Activated CD4-positive, alpha-beta T cell treated with anti-CD3 and anti-CD28 coated beads for 36 hours (primary cell): ENCODE data around the gene ITGA3. TPM values are rescaled to one million over a fixed set of nuclear protein-coding genes. Genes with fewer than 3 reads are reported as not detected.

Experiments used
- ATAC-seq: fragments of 200-7000 bp; cut with Tn5 transposase; one replicate; pipeline ENCODE4 v1.10.0; 2021; ENCODE audit warnings: mild to moderate bottlenecking, moderate library complexity
- CTCF ChIA-PET: fragments of 350-600 bp; sonication (Branson Sonifier 250); formaldehyde crosslinking; loops from one replicate; lab custom pipeline; 2021; ENCODE audit warnings: antibody characterized with exemption; lab: Charles Lee
- POLR2A ChIA-PET: fragments of 350-600 bp; sonication (Branson Sonifier 250); formaldehyde crosslinking; loops from one replicate; lab custom pipeline; 2021; ENCODE audit warnings: antibody characterized with exemption, inconsistent platforms; lab: Charles Lee
- DNase-seq: peaks from one replicate; pipeline ENCODE4 v3.0.0-alpha.2; 2020
- H3K27ac Mint-ChIP-seq: one replicate; pipeline ENCODE4 v1.8.0; 2021; ENCODE audit warnings: mixed read lengths
- H3K27me3 Mint-ChIP-seq: one replicate; pipeline ENCODE4 v1.8.0; 2021; ENCODE audit warnings: mixed read lengths
- H3K36me3 Mint-ChIP-seq: one replicate; pipeline ENCODE4 v1.8.0; 2021; ENCODE audit warnings: low read depth, mixed read lengths
- H3K4me1 Mint-ChIP-seq: one replicate; pipeline ENCODE4 v1.8.0; 2021; ENCODE audit warnings: mixed read lengths
- H3K4me3 Mint-ChIP-seq: one replicate; pipeline ENCODE4 v1.8.0; 2021; ENCODE audit warnings: mild to moderate bottlenecking, moderate library complexity, mixed read lengths
- H3K9me3 Mint-ChIP-seq: one replicate; pipeline ENCODE4 v1.8.0; 2021; ENCODE audit warnings: low read depth, mixed read lengths
- intact Hi-C, 2 experiments: fragments of 100-400 bp; cut with DNase I in 1 of 2; cut with micrococcal nuclease in 1 of 2; formaldehyde crosslinking; loops; one replicate each; pipeline versions ENCODE4 v1.14.2 to v1.15.1; 2022 to 2024; cut with DNase I, micrococcal nuclease
- total RNA-seq, 2 experiments: library from RNA; stranded (reverse); gene quantifications; one replicate each; pipeline ENCODE4 v1.2.3, GENCODE V29; 2021

Gene ITGA3
- total RNA-seq, 2 experiments from 2014 or later: 6.8 to 7.8 TPM

DNA sequence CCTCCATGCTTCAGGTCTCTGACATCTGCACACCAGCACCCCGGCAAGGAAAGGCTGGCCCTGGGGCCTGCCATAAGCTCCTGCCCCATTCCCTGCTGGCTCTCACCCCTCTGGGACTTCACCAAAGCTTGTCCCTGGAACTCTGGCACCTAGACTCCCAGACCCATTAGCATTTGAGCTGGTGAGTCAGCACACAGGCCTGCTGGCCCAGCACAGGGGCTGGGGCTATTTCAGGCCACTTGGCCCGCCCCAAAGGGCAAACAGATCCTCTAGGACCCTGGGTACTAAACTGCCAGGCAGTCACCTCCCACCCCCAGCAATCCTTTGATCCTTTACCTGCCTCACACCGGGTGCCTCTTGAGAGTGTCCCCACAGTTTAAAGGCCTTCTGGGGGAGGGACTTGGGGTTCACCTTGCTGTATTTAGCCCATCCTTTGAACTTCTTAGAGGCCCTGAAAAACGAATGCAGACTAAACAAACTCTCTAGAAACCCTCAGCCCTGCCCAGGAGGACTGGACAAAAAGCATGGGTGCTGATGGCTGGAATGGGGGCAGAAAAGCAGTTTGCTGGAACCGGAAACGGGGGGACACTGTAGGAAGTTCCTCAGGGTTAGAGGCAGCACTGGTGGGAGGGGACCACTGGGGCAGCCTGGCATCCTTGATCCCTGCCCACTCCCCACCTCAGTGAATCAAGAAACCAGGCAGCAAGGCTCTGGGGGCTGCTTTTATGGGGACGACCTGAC lies 77.3 kb downstream of the ITGA3 start:
- H3K4me1 Mint-ChIP-seq: peaks cover 28% of the 10 kb centered on the region
- no peak overlapping the region for H3K27ac Mint-ChIP-seq
- intact Hi-C loops: no loop called here
- ATAC-seq (no peak), DNase-seq (no peak)
- H3K36me3 Mint-ChIP-seq: peaks cover 27% of the 10 kb centered on the region
- peaks cover 13% of the 10 kb centered on the region for H3K27me3 Mint-ChIP-seq
- POLR2A ChIA-PET: interaction anchor here (0.7 kb wide), 1 partner anchor 39 kb away, joined by 4 read pairs; no protein-coding TSS in a partner anchor
- CTCF ChIA-PET: interaction anchor here (0.7 kb wide), 1 partner anchor 42 kb away, joined by 3 read pairs; no protein-coding TSS in a partner anchor
- H3K9me3 Mint-ChIP-seq: no peaks in the 10 kb centered on the region
- H3K4me3 Mint-ChIP-seq: no peak overlapping the region

DNA sequence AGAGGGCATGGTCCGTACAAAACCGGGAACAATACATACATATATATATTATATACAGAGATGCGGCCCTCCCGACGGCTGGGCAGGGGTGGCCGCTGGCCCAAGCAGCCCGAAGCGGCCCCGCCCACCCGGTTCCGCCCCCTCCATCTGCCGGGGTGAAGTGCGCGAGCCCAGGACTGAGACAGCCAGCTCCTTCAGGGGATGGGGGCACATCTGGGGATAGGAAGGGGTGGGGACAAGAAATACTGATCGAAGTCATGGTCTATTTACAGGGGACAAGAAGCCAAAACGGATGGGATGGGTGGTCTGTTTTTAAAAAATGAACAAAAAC lies 77.8 kb downstream of the ITGA3 start:
- intact Hi-C loops: no loop called here
- no peaks in the 10 kb centered on the region for H3K9me3 Mint-ChIP-seq
- peaks cover 25% of the 10 kb centered on the region for H3K4me1 Mint-ChIP-seq
- H3K36me3 Mint-ChIP-seq: peaks cover 33% of the 10 kb centered on the region
- no peak for ATAC-seq
- CTCF ChIA-PET: no interaction called here
- POLR2A ChIA-PET: no interaction called here
- H3K27me3 Mint-ChIP-seq: peaks cover 8% of the 10 kb centered on the region
- no peak overlapping the region for H3K4me3 Mint-ChIP-seq
- H3K27ac Mint-ChIP-seq: no peak overlapping the region
- no peak for DNase-seq

GRCh38 chr17:50134206-50135110 lies 78.5 kb downstream of the ITGA3 start:
- no peaks in the 10 kb centered on the region for H3K9me3 Mint-ChIP-seq
- H3K27ac Mint-ChIP-seq: no peak overlapping the region
- intact Hi-C loops: no loop called here
- no peak overlapping the region for H3K4me3 Mint-ChIP-seq
- DNase-seq (no peak), ATAC-seq (no peak)
- peaks cover 6% of the 10 kb centered on the region for H3K27me3 Mint-ChIP-seq
- POLR2A ChIA-PET: no interaction called here
- peaks cover 21% of the 10 kb centered on the region for H3K4me1 Mint-ChIP-seq
- H3K36me3 Mint-ChIP-seq: peaks cover 39% of the 10 kb centered on the region
- CTCF ChIA-PET: no interaction called here

DNA sequence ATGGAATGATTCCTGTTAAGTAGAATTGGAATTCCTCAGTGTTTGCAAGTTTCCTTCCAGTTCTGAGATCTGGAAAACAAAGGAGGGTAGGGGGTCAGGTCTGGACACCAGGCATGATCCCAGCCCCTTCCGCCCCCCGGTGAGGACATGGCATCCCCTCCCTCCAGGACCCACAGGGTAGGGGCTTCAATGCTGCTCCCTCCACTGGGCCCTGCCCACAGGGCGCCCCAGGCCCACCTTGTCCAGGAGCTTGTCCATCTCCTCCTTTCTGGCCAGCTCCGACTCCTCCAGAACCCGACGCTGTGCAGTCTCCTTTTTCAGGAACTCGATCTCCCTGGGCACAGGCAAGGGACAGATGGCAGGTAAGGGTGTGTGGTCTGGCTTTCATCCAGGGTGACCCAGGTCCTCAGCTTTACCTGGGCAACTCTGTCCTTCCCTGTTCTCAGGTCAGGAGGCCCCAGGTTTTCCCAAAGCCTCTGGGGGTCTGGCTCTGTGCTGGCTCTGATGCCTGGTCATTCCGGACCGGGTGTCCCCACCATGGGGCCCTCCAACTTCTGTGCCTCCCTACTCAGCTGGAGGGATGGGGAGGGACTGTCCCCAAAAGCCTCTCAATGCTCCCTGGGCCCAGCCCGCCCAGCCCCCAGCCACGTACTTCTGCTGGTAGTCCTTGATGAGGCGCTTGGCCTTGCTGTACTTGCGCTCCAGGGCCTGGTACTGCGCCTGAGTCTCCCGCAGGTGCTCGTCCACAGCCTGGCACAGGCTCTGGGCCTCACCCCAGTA lies 79.6 kb downstream of the ITGA3 start:
- Mint-ChIP-seq H3K36me3 (peaks cover 49% of the 10 kb centered on the region), H3K4me3 (no peak overlapping the region), H3K4me1 (peaks cover 26% of the 10 kb centered on the region), H3K27me3 (peaks cover 4% of the 10 kb centered on the region), H3K9me3 (no peaks in the 10 kb centered on the region), H3K27ac (no peak overlapping the region)
- ATAC-seq (no peak), DNase-seq (no peak)
- ChIA-PET POLR2A (interaction anchor here (0.6 kb wide), 1 partner anchor 19 kb away, joined by 3 read pairs; no protein-coding TSS in a partner anchor), CTCF (interaction anchor here (1.0 to 1.7 kb wide), 2 partner anchors 10 to 26 kb away, joined by 3 to 6 read pairs; no protein-coding TSS in a partner anchor)
- intact Hi-C loops: no loop called here

DNA sequence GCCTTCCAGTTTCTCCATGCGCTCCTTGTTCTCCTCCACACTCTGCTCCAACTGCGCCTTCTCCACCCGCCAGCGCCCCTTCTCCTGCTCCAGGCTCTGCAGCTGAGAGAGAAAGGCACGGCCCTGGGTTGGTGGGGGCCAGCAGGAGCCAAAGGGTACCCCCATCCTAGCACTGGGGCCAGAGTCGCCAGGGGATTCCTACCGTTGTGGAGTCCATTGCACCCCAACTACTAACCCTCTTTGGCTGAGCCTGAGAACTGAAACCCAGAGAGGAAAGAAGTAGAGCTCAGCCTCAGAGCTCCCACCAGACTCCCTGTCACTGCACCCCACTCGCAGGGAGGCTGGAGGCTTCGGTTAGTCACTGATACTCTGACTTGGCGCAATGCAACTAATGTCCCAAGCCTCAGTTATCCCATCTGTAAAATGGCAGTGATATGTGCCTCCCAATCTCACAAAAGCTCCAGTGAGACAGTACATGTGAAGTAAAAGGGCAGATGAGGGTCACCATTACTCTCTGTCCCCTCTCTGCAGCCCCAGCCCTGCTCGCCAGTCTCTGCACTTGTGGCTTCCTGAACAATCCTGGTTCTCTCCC lies 80.3 kb downstream of the ITGA3 start:
- no peak overlapping the region for H3K27ac Mint-ChIP-seq
- DNase-seq (no peak), ATAC-seq (no peak)
- intact Hi-C loops: no loop called here
- no peaks in the 10 kb centered on the region for H3K27me3 Mint-ChIP-seq
- no peak overlapping the region for H3K4me3 Mint-ChIP-seq
- H3K36me3 Mint-ChIP-seq: peaks cover 55% of the 10 kb centered on the region
- no peaks in the 10 kb centered on the region for H3K9me3 Mint-ChIP-seq
- peaks cover 26% of the 10 kb centered on the region for H3K4me1 Mint-ChIP-seq
- ChIA-PET POLR2A (interaction anchor here (0.6 kb wide), 2 partner anchors 18 to 42 kb away, joined by 3 read pairs; no protein-coding TSS in a partner anchor), CTCF (interaction anchor here (0.9 to 1.7 kb wide), 4 partner anchors 10 to 42 kb away, joined by 3 to 6 read pairs (median 4); no protein-coding TSS in a partner anchor)

DNA sequence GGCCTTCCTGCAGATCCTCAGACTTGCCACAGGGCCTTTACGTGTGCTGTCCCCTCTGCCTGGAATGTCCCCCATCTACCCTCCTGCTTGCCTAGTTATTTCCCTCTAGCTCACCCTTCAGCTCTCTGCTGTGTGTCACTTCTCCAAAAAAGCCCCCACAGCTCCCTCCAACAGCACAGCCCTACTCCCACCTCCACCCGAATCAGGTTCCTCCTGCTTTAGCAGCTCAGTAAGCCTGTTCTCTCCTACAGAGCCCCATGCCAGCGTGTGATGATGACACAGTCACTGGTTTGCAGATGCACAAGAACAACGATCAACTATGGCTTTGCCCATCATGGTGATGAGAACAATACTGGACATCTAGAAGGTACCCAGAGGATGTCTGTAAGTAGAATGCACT lies 81.1 kb downstream of the ITGA3 start:
- DNase-seq (no peak), ATAC-seq (no peak)
- H3K27me3 Mint-ChIP-seq: no peaks in the 10 kb centered on the region
- no peak overlapping the region for H3K27ac Mint-ChIP-seq
- H3K4me1 Mint-ChIP-seq: peaks cover 28% of the 10 kb centered on the region
- H3K4me3 Mint-ChIP-seq: no peak overlapping the region
- ChIA-PET CTCF (interaction anchor here (0.6 to 1.0 kb wide), 3 partner anchors 23 to 225 kb away, joined by 3 to 4 read pairs (median 3); no protein-coding TSS in a partner anchor), POLR2A (interaction anchor here (0.6 kb wide), 1 partner anchor 43 kb away, joined by 3 read pairs; no protein-coding TSS in a partner anchor)
- no peaks in the 10 kb centered on the region for H3K9me3 Mint-ChIP-seq
- peaks cover 64% of the 10 kb centered on the region for H3K36me3 Mint-ChIP-seq
- intact Hi-C loops: no loop called here

DNA sequence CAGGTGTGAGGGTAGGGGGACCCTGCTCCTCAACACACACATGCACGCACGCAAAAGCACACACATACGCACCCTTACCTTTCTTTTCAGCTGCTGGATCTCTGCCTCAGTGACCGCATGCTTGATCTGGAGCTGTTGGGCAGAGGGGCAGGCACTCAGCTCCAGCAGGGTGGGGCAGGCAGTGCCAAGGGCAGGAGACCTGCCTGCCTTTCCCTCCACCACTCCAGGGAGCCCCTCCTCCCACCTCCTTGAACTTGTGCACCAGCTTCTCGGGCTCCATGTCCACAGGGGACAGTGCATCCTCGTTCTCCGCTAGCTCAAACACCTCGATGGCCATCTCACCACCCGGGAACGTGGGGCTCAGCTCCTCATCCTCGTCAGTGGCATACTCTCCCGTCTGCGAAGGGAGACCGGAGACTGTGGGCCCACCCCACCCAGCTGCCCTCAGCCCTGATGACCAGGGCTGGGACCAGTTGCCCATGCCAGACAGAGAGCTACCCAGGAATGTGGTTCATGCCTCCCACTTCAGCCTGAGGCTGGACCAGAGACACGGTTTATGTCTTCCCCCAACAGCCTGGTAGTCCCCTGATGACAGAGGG lies 83.4 kb downstream of the ITGA3 start:
- Mint-ChIP-seq H3K9me3 (no peaks in the 10 kb centered on the region), H3K4me3 (no peak overlapping the region), H3K27me3 (no peaks in the 10 kb centered on the region), H3K36me3 (peaks cover 80% of the 10 kb centered on the region), H3K4me1 (peaks cover 45% of the 10 kb centered on the region), H3K27ac (no peak overlapping the region)
- POLR2A ChIA-PET: interaction anchor here (0.9 kb wide), 1 partner anchor 9 kb away, joined by 3 read pairs; no protein-coding TSS in a partner anchor
- DNase-seq (no peak), ATAC-seq (no peak)
- intact Hi-C loops: no loop called here
- CTCF ChIA-PET: interaction anchor here (0.5 to 3.3 kb wide), 19 partner anchors 9 to 242 kb away, joined by 3 to 22 read pairs (median 4); partner anchors contain the start of genes COL1A1 and SAMD14

Other genes with a start within 250 kb of the ITGA3 start
- not detected for gene TAC4, start 208.0 kb upstream of the ITGA3 start, total RNA-seq
- gene DLX4, start 86.9 kb upstream of the ITGA3 start, total RNA-seq: under 1 TPM; 0.85 to 0.86 TPM
- gene DLX3, start 60.9 kb upstream of the ITGA3 start, total RNA-seq: under 1 TPM in 1 of 2 experiments, not detected in 1; 0.09 TPM
- 10 to 100 TPM in 1 of 2 experiments, 1 to 10 TPM in 1; 9.8 to 16.2 TPM for gene PDK2, start 39.2 kb downstream of the ITGA3 start, total RNA-seq
- gene SAMD14, start 74.0 kb downstream of the ITGA3 start, total RNA-seq: 1 to 10 TPM in 1 of 2 experiments, under 1 TPM in 1; 0.77 to 1.1 TPM
- gene PPP1R9B, start 94.6 kb downstream of the ITGA3 start, total RNA-seq: 10 to 100 TPM; 61.1 to 64.0 TPM
- under 1 TPM in 1 of 2 experiments, not detected in 1; 0.26 TPM for gene SGCA, start 109.9 kb downstream of the ITGA3 start, total RNA-seq
- under 1 TPM; 0.55 to 0.70 TPM for gene COL1A1, start 145.5 kb downstream of the ITGA3 start, total RNA-seq
- under 1 TPM; 0.23 TPM for gene TMEM92, start 218.4 kb downstream of the ITGA3 start, total RNA-seq